ENCODE results near the gene SERPINB12. TPM values are rescaled to one million over a fixed set of nuclear protein-coding genes. Genes with fewer than 3 reads are reported as not detected.

The SERPINB12 gene
- total RNA-seq, 1 donor from 2014 or later, result not detected

DNA sequence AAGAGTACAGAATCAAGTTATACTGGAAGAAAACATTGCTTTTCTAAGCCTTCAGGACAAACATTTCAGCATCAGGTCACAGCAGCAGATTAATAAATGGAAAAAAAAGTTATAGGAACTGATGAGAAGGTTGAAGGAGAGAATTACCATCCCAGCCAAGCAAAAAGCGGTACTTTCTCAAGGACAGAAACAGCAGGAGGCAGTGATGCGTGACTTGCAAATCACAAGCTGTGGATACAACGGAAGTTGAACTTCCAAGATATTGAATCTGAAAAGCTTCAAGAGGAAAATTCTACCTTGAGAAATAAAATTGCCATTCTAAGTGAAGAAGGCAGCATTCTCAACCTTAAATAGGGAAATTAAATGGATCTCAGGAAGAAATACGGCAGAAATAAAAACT lies 18.5 kb upstream of the SERPINB12 start:
- no peak for DNase-seq (ENCODE audit: low spot score)
- Histone ChIP-seq H3K27me3 (no peaks in the 10 kb centered on the region), H3K4me1 (no peaks in the 10 kb centered on the region), H3K4me2 (no peak overlapping the region), H3K9ac (no peak overlapping the region), H3F3A (ENCODE audit: low read depth) (no peaks in the 10 kb centered on the region), H3K79me2 (ENCODE audit: low read depth) (no peaks in the 10 kb centered on the region), H3K4me3 (no peak overlapping the region), H2AFZ (replicated peaks) (no peak overlapping the region), H4K20me1 (ENCODE audit: low read depth) (no peaks in the 10 kb centered on the region), H3K36me3 (no peaks in the 10 kb centered on the region), H3K9me3 (ENCODE audit: low read depth) (no peaks in the 10 kb centered on the region), H3K27ac (no peak overlapping the region)
- no peaks in the 10 kb centered on the region for H3K36me3 Mint-ChIP-seq
- H3K4me1 Mint-ChIP-seq, result peaks cover 8% of the 10 kb centered on the region
- TF ChIP-seq EZH2phosphoT487 (IDR thresholded peaks at IDR 0.05), result no peak
- TF ChIP-seq EZH2 (IDR thresholded peaks at IDR 0.05), result no peak
- TF ChIP-seq, protein P1, sequence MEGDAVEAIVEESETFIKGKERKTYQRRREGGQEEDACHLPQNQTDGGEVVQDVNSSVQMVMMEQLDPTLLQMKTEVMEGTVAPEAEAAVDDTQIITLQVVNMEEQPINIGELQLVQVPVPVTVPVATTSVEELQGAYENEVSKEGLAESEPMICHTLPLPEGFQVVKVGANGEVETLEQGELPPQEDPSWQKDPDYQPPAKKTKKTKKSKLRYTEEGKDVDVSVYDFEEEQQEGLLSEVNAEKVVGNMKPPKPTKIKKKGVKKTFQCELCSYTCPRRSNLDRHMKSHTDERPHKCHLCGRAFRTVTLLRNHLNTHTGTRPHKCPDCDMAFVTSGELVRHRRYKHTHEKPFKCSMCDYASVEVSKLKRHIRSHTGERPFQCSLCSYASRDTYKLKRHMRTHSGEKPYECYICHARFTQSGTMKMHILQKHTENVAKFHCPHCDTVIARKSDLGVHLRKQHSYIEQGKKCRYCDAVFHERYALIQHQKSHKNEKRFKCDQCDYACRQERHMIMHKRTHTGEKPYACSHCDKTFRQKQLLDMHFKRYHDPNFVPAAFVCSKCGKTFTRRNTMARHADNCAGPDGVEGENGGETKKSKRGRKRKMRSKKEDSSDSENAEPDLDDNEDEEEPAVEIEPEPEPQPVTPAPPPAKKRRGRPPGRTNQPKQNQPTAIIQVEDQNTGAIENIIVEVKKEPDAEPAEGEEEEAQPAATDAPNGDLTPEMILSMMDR (IDR thresholded peaks at IDR 0.05), result no peak
- H3K4me3 Mint-ChIP-seq, result no peak overlapping the region
- H3K27ac Mint-ChIP-seq, result no peak overlapping the region
- H3K9me3 Mint-ChIP-seq, result no peaks in the 10 kb centered on the region
- peaks cover 6% of the 10 kb centered on the region for H3K27me3 Mint-ChIP-seq (ENCODE audit: insufficient read depth, low read depth)

GRCh38 chr18:63527251-63527650 lies 14.9 kb upstream of the SERPINB12 start:
- Histone ChIP-seq H3K27me3 (no peaks in the 10 kb centered on the region), H3K4me3 (no peak overlapping the region), H3K79me2 (ENCODE audit: low read depth) (no peaks in the 10 kb centered on the region), H4K20me1 (ENCODE audit: low read depth) (no peaks in the 10 kb centered on the region), H2AFZ (replicated peaks) (no peak overlapping the region), H3K9ac (no peak overlapping the region), H3K27ac (no peak overlapping the region), H3K9me3 (ENCODE audit: low read depth) (no peaks in the 10 kb centered on the region), H3K4me2 (no peak overlapping the region), H3F3A (ENCODE audit: low read depth) (no peaks in the 10 kb centered on the region), H3K4me1 (no peaks in the 10 kb centered on the region), H3K36me3 (no peaks in the 10 kb centered on the region)
- Mint-ChIP-seq H3K27ac (no peak overlapping the region), H3K9me3 (no peaks in the 10 kb centered on the region), H3K4me3 (no peak overlapping the region), H3K36me3 (no peaks in the 10 kb centered on the region), H3K4me1 (peaks cover 7% of the 10 kb centered on the region), H3K27me3 (ENCODE audit: insufficient read depth, low read depth) (no peaks in the 10 kb centered on the region)
- no peak for DNase-seq (ENCODE audit: low spot score)
- TF ChIP-seq, protein P1 (IDR thresholded peaks at IDR 0.05), result no peak
- TF ChIP-seq EZH2phosphoT487 (IDR thresholded peaks at IDR 0.05), result no peak
- no peak for TF ChIP-seq EZH2 (IDR thresholded peaks at IDR 0.05)

DNA sequence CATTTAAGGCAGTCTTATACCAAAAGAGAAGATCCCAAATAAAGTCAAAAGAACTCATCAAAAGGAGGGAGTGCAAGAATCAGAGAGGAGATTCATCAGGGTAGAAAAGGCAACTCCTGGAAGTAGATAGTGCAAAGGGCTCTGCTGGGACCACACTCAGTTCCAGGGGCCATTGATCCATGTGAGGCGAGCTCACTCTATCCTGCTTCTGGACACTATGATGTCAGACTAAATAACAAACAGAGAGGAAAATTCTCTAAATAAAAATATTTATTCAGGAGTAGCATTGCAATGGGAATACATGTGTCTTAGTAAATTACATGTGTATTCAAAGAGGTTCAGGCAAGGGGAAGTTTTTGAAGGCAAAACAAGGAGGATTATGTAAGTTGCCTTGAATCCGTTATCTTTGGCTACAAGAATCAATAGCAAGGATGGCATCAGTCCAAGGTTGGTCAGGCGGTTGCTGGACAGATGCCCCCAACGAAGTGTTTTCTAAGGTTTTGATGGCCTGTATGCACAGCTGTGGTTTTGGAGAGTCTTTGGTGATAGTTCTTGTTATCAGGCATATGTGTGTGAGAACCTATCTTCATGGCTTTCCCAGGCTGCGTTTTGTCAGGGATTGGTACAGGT lies 13.2 kb upstream of the SERPINB12 start:
- H3K36me3 Mint-ChIP-seq, result no peaks in the 10 kb centered on the region
- Histone ChIP-seq H3K4me1 (no peaks in the 10 kb centered on the region), H3K27ac (no peak overlapping the region), H3K36me3 (no peaks in the 10 kb centered on the region), H3K4me3 (no peak overlapping the region), H3K4me2 (no peak overlapping the region), H3F3A (ENCODE audit: low read depth) (no peaks in the 10 kb centered on the region), H3K79me2 (ENCODE audit: low read depth) (no peaks in the 10 kb centered on the region), H2AFZ (replicated peaks) (no peak overlapping the region), H3K27me3 (no peaks in the 10 kb centered on the region), H4K20me1 (ENCODE audit: low read depth) (no peaks in the 10 kb centered on the region), H3K9me3 (ENCODE audit: low read depth) (no peaks in the 10 kb centered on the region), H3K9ac (no peak overlapping the region)
- no peak overlapping the region for H3K4me3 Mint-ChIP-seq
- H3K27ac Mint-ChIP-seq, result no peak overlapping the region
- no peak for TF ChIP-seq EZH2phosphoT487 (IDR thresholded peaks at IDR 0.05)
- TF ChIP-seq, protein P1 (IDR thresholded peaks at IDR 0.05), result no peak
- no peak for TF ChIP-seq EZH2 (IDR thresholded peaks at IDR 0.05)
- H3K9me3 Mint-ChIP-seq, result no peaks in the 10 kb centered on the region
- no peak for DNase-seq (ENCODE audit: low spot score)
- no peaks in the 10 kb centered on the region for H3K27me3 Mint-ChIP-seq (ENCODE audit: insufficient read depth, low read depth)
- no peaks in the 10 kb centered on the region for H3K4me1 Mint-ChIP-seq

Measured in neural progenitor cell (in vitro differentiated cells).